ENCODE results near the gene SPDL1. TPM values are rescaled to one million over a fixed set of nuclear protein-coding genes. Genes with fewer than 3 reads are reported as not detected.

Gene SPDL1
- total RNA-seq, 2 donors from 2014 or later, result 42.0 to 47.4 TPM

DNA sequence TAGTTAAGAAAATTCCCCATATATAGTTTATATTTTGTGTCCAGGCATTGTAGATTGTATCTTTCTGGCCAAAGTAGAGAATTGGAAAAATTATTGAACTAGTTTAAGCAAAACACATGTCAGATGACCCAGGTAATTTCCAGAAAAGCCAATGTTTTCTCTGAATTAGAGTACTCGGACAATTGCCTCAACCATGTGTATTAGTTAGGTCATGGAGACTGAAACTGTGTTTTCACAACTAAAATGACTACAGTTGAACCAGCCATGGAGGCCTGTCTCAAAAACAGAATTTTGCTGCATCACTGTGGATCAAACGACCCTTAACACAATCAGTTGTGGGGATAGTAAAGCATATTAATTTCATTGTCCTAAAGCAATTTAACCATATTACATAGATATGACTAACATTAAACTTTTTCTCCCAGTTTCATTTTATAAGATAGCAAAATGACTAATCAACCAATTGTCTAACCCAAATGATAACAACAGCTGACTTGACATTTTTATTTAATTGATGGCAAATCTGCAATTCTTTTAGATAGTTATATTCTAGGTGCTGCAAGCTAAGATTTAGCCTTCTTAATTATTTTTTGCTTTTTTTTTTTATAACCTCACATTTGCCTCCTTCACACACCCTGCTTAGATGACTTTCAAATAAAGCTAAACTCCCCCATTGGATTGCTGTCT is 39.2 kb upstream of the SPDL1 start:
- 92 to 100% methylated on average over 1 to 2 of the region's 2 CpGs for WGBS, 2 experiments (ENCODE audit: insufficient coverage in 1 of 2, insufficient read length in 1 of 2)
- H3K36me3 Mint-ChIP-seq (ENCODE audit: low read depth), result no peaks in the 10 kb centered on the region
- no peak for DNase-seq
- H3K4me3 ChIP-seq (ENCODE audit: low read length), result no peak overlapping the region
- TF ChIP-seq, protein P1, sequence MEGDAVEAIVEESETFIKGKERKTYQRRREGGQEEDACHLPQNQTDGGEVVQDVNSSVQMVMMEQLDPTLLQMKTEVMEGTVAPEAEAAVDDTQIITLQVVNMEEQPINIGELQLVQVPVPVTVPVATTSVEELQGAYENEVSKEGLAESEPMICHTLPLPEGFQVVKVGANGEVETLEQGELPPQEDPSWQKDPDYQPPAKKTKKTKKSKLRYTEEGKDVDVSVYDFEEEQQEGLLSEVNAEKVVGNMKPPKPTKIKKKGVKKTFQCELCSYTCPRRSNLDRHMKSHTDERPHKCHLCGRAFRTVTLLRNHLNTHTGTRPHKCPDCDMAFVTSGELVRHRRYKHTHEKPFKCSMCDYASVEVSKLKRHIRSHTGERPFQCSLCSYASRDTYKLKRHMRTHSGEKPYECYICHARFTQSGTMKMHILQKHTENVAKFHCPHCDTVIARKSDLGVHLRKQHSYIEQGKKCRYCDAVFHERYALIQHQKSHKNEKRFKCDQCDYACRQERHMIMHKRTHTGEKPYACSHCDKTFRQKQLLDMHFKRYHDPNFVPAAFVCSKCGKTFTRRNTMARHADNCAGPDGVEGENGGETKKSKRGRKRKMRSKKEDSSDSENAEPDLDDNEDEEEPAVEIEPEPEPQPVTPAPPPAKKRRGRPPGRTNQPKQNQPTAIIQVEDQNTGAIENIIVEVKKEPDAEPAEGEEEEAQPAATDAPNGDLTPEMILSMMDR (conservative IDR thresholded peaks at IDR 0.05), result no peak
- no peak overlapping the region for H3K27ac ChIP-seq (ENCODE audit: low read depth, low read length)
- no peak overlapping the region for H3K27ac Mint-ChIP-seq
- H3K4me1 Mint-ChIP-seq, result no peaks in the 10 kb centered on the region
- H3K4me1 ChIP-seq (ENCODE audit: control insufficient read depth, insufficient read depth, low read length), result no peaks in the 10 kb centered on the region
- H3K4me3 Mint-ChIP-seq, result no peak overlapping the region
- peaks cover 18% of the 10 kb centered on the region for H3K27me3 Mint-ChIP-seq (ENCODE audit: insufficient read depth)
- H3K27me3 ChIP-seq (ENCODE audit: control insufficient read depth, insufficient read depth, low read length, poor library complexity, severe bottlenecking), result peaks cover 25% of the 10 kb centered on the region
- no peaks in the 10 kb centered on the region for H3K36me3 ChIP-seq (ENCODE audit: control insufficient read depth, insufficient read depth, low read length)
- no peak overlapping the region for H3K9ac ChIP-seq (ENCODE audit: extremely low read depth, low read length, poor library complexity, severe bottlenecking)
- peaks cover 5% of the 10 kb centered on the region for H3K9me3 Mint-ChIP-seq
- peaks cover 12% of the 10 kb centered on the region for H3K9me3 ChIP-seq (ENCODE audit: control insufficient read depth, low read length)

DNA sequence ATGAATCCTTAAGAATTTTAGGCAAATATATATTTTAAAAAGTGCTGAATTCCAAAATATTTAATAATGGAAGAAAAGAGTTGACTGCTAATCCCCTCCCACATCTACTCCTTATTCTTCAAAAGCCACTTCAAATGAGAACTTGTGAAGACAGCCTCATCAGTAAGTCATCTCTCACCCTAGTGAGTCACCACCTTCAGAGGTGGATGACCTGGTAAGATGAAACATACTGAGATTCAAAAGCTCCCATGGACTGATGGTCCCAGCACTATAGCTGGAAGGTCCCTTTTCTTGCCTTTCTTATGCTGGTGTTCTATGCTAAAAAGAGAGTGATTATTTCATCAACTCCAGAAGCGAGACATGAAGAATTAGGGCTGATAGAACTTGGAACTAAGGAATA is 37.8 kb upstream of the SPDL1 start:
- Histone ChIP-seq H3K27me3 (ENCODE audit: control insufficient read depth, insufficient read depth, low read length, poor library complexity, severe bottlenecking) (peaks cover 39% of the 10 kb centered on the region), H3K4me1 (ENCODE audit: control insufficient read depth, insufficient read depth, low read length) (no peaks in the 10 kb centered on the region), H3K9ac (ENCODE audit: extremely low read depth, low read length, poor library complexity, severe bottlenecking) (no peak overlapping the region), H3K4me3 (ENCODE audit: low read length) (no peak overlapping the region), H3K27ac (ENCODE audit: low read depth, low read length) (no peak overlapping the region), H3K36me3 (ENCODE audit: control insufficient read depth, insufficient read depth, low read length) (no peaks in the 10 kb centered on the region), H3K9me3 (ENCODE audit: control insufficient read depth, low read length) (peaks cover 12% of the 10 kb centered on the region)
- H3K9me3 Mint-ChIP-seq, result peaks cover 5% of the 10 kb centered on the region
- H3K36me3 Mint-ChIP-seq (ENCODE audit: low read depth), result no peaks in the 10 kb centered on the region
- TF ChIP-seq, protein P1 (conservative IDR thresholded peaks at IDR 0.05), result no peak
- no peak overlapping the region for H3K4me3 Mint-ChIP-seq
- WGBS, 2 experiments (ENCODE audit: insufficient coverage in 1 of 2, insufficient read length in 1 of 2), result 69 to 100% methylated on average over 1 of the region's 1 CpG
- H3K4me1 Mint-ChIP-seq, result no peaks in the 10 kb centered on the region
- H3K27me3 Mint-ChIP-seq (ENCODE audit: insufficient read depth), result peaks cover 29% of the 10 kb centered on the region
- no peak for DNase-seq
- no peak overlapping the region for H3K27ac Mint-ChIP-seq

DNA sequence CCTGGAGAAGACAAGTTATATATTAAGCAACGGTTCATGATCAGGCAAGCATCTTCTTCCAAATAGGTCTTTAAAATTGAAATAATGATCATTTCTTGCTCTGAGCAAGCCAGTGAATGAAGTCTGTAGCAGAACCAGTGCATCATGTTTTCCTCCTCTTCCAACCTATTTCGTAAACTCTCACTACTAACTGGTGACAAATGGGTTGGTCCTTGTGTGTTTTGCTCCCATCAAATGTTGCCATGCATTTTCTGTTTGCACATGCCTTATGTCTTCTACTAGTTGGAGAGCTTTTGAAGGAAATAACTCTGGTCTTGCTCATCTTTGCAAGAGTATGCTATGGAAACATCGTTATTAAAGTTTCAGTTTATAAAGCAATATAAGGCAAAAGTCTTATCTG is 37.2 kb upstream of the SPDL1 start:
- no peak overlapping the region for H3K9ac ChIP-seq (ENCODE audit: extremely low read depth, low read length, poor library complexity, severe bottlenecking)
- H3K27me3 Mint-ChIP-seq (ENCODE audit: insufficient read depth), result peaks cover 31% of the 10 kb centered on the region
- no peak overlapping the region for H3K27ac ChIP-seq (ENCODE audit: low read depth, low read length)
- peaks cover 9% of the 10 kb centered on the region for H3K9me3 ChIP-seq (ENCODE audit: control insufficient read depth, low read length)
- H3K9me3 Mint-ChIP-seq, result peaks cover 5% of the 10 kb centered on the region
- H3K4me3 ChIP-seq (ENCODE audit: low read length), result no peak overlapping the region
- DNase-seq, result no peak
- no peak overlapping the region for H3K4me3 Mint-ChIP-seq
- H3K4me1 Mint-ChIP-seq, result no peaks in the 10 kb centered on the region
- TF ChIP-seq, protein P1 (conservative IDR thresholded peaks at IDR 0.05), result no peak
- no peaks in the 10 kb centered on the region for H3K4me1 ChIP-seq (ENCODE audit: control insufficient read depth, insufficient read depth, low read length)
- peaks cover 44% of the 10 kb centered on the region for H3K27me3 ChIP-seq (ENCODE audit: control insufficient read depth, insufficient read depth, low read length, poor library complexity, severe bottlenecking)
- H3K36me3 Mint-ChIP-seq (ENCODE audit: low read depth), result no peaks in the 10 kb centered on the region
- H3K36me3 ChIP-seq (ENCODE audit: control insufficient read depth, insufficient read depth, low read length), result no peaks in the 10 kb centered on the region
- H3K27ac Mint-ChIP-seq, result no peak overlapping the region
- 80 to 95% methylated on average over 2 to 3 of the region's 3 CpGs for WGBS, 2 experiments (ENCODE audit: insufficient coverage in 1 of 2, insufficient read length in 1 of 2)

All from endodermal cell (in vitro differentiated cells).